WI38 (cell line): Measurements from ENCODE around the gene OR2T27.

ENCODE experiments used
- H3K4me3 ChIP-seq: 2 replicates; pipeline ENCODE4 v1.5.1; 2011; ENCODE audit warnings: low read depth, mild to moderate bottlenecking, control low read depth, low read length
- CTCF ChIP-seq: IDR thresholded peaks from 2 replicates; pipeline ENCODE4 v1.5.1; 2012; ENCODE audit warnings: low read depth, mild to moderate bottlenecking, control low read depth, low read length

Gene OR2T27

GRCh38 chr1:248610301-248610700 lies 45.0 kb downstream of the OR2T27 start:
- no peak for TF ChIP-seq CTCF
- no peak overlapping the region for H3K4me3 ChIP-seq
